Mucosa of stomach (tissue), 1 donor: ENCODE results near the gene STX4.

Experiments
- H3K27me3 ChIP-seq: one replicate; pipeline ENCODE4 v1.7.0; 2013; ENCODE audit warnings: mild to moderate bottlenecking, low read length; ENCODE audit not compliant: control insufficient read depth, insufficient read depth
- H3K36me3 ChIP-seq: one replicate; pipeline ENCODE4 v1.7.0; 2013; ENCODE audit warnings: low read length; ENCODE audit not compliant: control insufficient read depth, insufficient read depth
- H3K4me1 ChIP-seq: one replicate; pipeline ENCODE4 v1.7.0; 2013; ENCODE audit warnings: mild to moderate bottlenecking, low read length; ENCODE audit not compliant: control insufficient read depth, insufficient read depth
- H3K4me3 ChIP-seq: one replicate; pipeline ENCODE4 v1.7.0; 2013; ENCODE audit warnings: low read length
- H3K9ac ChIP-seq: one replicate; pipeline ENCODE4 v1.7.0; 2013; ENCODE audit warnings: mild to moderate bottlenecking, low read length, moderate library complexity
- H3K9me3 ChIP-seq: one replicate; pipeline ENCODE4 v1.7.0; 2013; ENCODE audit warnings: mild to moderate bottlenecking, low read length, moderate library complexity; ENCODE audit not compliant: control insufficient read depth
- donor health status: Pancreatic carcinoma.

STX4 gene

DNA sequence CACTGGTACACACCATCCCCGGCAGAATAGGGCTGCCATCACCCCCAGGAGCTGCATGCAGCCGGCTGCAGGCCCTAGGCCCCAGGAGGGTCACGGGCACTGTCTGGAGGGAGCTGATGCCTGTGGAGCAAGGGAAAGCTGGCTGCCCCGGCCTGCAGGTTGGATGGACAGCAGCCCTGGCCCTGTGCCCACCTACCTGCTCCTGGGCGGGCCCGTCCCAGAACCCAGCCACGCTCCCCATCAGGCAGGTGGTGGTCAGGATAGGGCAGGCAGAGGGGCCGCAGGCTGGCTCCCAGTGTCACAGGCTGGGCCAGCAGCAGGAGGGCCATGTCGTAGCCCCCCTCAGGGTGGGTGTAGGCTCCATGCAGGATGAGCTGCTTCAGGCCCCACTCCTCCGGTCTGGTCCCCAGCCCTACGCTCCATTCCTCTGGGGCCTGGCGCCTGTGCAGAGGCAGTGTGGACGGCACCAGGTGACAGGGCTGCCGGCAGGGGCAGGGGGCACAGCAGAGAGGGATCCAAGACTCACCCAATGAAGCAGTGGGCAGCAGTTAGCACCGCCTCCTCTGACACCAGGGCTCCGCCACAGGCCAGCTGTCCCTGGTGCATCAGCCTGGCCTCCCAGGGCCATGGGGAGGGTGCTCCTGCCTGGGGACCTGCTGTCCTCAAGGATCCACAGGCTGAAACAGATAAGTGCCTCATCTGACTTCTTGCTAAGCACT, 51.4 kb downstream of the STX4 start:
- peaks cover 16% of the 10 kb centered on the region for H3K4me1 ChIP-seq
- no peak overlapping the region for H3K9ac ChIP-seq
- H3K9me3 ChIP-seq, result no peaks in the 10 kb centered on the region
- no peaks in the 10 kb centered on the region for H3K27me3 ChIP-seq
- H3K36me3 ChIP-seq, result peaks cover 10% of the 10 kb centered on the region
- H3K4me3 ChIP-seq, result no peak overlapping the region

DNA sequence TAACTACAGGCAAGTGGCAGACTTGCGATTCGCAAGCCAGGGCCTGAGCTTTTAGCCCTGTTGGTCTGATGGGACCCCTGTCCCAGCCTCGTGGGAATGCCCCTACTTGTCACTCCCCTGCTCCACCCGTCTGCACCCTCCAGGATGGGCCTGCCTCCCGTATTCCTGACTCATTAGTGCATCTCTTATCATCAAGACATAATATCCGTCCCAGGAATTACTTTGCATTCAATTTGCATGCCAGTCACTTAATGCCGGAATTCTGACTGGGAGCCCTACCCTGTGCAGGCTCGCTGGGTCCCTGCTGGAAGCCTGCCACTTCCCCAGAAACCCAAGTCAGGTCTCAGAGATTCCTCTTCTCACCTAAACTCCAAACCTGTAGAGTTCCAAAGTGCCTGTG, 52.1 kb downstream of the STX4 start:
- H3K9ac ChIP-seq, result no peak overlapping the region
- peaks cover 5% of the 10 kb centered on the region for H3K36me3 ChIP-seq
- no peaks in the 10 kb centered on the region for H3K27me3 ChIP-seq
- H3K9me3 ChIP-seq, result no peaks in the 10 kb centered on the region
- peaks cover 16% of the 10 kb centered on the region for H3K4me1 ChIP-seq
- H3K4me3 ChIP-seq, result no peak overlapping the region

DNA sequence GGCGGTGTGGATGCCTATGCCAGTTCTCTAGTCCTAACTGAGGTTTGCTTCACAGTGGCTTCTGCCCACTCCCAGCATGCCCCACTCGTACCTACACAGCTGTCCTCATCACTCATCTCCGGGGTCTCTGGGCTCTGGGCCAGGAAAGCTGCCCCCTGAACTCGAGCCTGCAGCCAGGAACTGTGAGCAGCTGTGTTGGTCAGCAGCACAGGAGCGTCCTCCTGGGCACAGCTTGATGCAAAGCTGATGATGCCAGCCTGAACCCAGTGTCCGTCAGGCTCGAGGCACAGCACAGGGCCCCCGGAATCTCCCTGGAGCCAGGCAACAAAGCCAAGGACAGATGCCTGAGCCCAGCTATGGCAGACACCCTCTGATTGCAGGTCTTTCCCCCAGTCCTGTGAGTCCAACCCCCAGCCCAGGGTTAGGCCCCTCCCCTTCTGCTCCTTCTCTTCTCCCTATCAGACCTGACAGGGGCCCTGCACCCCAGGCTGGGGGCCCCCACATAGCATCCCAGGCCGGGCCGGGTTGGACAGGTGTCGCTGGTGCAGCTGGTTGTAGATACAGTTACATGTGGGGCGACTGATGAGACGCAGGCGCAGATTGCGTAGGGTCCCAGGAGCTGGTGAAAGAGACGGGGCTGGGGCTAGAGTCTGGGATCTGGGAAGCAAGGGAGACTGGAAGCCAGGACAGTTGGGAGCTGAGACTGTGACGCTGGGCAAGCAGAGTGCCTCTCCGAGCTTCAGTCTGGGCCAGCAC, 52.7 kb downstream of the STX4 start:
- Histone ChIP-seq H3K36me3 (no peaks in the 10 kb centered on the region), H3K4me3 (no peak overlapping the region), H3K27me3 (no peaks in the 10 kb centered on the region), H3K4me1 (peaks cover 16% of the 10 kb centered on the region), H3K9me3 (no peaks in the 10 kb centered on the region), H3K9ac (no peak overlapping the region)

DNA sequence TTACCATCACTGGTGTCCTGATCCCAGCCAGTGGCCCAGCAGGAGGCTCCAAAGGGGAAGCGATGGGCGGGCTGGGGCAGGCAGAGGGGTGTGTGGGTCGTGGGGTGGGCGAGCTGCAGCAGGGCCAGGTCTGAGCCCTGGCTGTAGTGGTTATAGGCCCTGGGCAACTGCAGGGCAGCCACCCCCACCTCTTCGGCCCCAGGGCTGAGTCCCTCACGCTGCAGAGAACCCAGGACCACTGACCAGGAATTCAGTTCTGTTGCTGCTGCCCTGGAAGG, 53.2 kb downstream of the STX4 start:
- H3K9me3 ChIP-seq, result no peaks in the 10 kb centered on the region
- peaks cover 16% of the 10 kb centered on the region for H3K4me1 ChIP-seq
- no peak overlapping the region for H3K9ac ChIP-seq
- H3K36me3 ChIP-seq, result no peaks in the 10 kb centered on the region
- no peaks in the 10 kb centered on the region for H3K27me3 ChIP-seq
- no peak overlapping the region for H3K4me3 ChIP-seq

DNA sequence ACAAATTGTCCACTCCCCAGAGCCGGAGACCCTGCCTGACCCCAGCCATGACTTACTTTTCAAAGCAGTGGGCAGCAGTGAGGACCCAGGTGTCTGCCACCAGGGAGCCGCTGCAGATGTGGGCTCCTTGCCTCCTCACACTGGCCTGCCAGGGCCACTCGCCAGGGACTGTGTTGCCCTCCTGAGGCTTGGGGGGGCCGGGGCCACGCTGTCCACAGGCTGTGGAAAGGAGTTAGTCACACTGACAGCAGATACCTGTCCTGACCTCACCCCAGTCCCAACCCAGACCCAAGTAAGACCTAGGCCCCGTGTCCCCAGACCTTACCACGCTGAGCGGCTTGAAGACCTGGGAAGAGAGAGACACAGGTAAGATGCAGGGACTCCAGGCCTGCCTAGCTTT, 54.1 kb downstream of the STX4 start:
- Histone ChIP-seq H3K4me1 (peaks cover 12% of the 10 kb centered on the region), H3K36me3 (no peaks in the 10 kb centered on the region), H3K9me3 (no peaks in the 10 kb centered on the region), H3K9ac (no peak overlapping the region), H3K4me3 (no peak overlapping the region), H3K27me3 (no peaks in the 10 kb centered on the region)

DNA sequence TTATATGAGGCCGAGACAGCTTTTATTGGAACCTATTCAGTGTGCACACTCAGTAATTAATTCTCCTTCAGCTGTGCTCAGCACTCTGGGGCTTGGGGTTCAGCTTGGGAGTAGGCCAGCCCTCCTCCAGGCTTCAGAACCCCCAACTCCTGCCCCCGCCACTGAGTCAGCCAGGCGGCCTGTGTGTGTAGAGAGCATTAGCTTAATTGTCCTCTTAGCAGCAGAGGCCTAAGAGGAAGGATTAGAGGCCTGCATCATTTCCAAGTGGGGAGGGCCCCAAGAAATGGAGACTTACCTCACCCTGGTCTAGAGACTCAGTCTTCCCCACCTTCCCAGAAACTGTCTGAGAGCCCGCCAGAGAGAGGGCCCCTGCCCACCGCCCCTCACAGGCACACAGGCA, 54.6 kb downstream of the STX4 start:
- Histone ChIP-seq H3K9me3 (no peaks in the 10 kb centered on the region), H3K4me3 (no peak overlapping the region), H3K36me3 (no peaks in the 10 kb centered on the region), H3K9ac (no peak overlapping the region), H3K4me1 (peaks cover 12% of the 10 kb centered on the region), H3K27me3 (no peaks in the 10 kb centered on the region)

DNA sequence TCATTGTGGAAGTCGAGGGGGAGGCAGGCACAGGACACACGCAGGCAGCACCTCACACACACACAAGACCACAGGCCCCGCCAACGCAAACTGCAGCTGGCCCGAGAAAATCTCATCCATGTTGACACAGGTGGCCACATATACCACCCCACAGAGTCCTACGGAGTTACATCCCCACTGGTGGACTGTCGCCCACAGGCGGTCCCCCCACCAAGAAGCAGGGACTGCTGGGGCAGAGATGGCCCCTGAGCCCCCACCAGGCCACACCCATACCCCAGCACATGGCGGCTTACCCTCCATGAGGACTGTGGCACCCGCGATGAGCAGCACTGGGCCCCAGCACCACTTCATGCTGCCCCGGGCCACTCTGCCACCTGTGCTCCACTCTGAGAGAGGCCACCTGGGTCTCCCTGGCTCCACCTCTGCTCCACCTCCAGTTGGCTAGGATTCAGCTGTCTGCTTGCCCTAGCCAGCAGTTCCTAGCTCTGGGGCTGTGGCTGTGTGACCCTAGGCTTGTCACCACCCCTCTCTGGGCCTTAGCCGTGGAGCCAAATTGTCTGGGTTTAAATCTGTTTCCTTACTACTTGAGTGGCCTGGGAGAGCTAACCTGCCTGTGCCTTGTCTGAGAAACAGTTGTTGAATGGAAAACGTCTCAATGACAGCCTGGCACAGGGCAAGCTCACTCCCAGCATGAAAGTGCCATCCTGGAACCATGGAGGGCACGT, 55.3 kb downstream of the STX4 start, which contains the start of gene PRSS53:
Gene PRSS53 (minus strand): TSS at position 485 of the 725 bp plus-strand sequence. CDS start 134 bp downstream, at position 351.
- no peak within 1 kb of the TSS for H3K9ac ChIP-seq
- H3K27me3 ChIP-seq, result no peaks in the 10 kb centered on the region
- peaks cover 16% of the 10 kb centered on the region for H3K4me1 ChIP-seq
- no peaks in the 10 kb centered on the region for H3K36me3 ChIP-seq
- no peak within 1 kb of the TSS for H3K4me3 ChIP-seq
- H3K9me3 ChIP-seq, result no peaks in the 10 kb centered on the region

DNA sequence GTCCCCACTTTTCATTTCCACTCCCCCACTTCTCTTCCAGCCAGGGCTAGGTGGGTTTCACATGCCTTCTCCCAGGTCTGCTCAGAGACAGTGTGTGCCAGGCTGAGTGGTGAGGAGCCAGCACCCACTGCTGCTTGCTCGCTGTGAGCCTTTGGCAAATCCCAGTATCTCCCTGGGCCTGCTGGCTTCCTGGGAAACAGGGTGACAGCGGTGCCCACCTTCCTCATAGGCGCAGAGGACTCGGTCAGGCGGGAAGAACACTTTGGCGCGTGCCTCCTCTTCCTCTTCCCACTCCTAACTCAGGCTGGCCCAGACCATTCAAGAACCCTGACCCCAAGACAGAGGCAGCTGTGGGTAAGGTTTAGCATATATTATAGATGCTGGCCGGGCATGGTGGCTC, 55.8 kb downstream of the STX4 start:
- H3K36me3 ChIP-seq, result no peaks in the 10 kb centered on the region
- no peak overlapping the region for H3K4me3 ChIP-seq
- no peaks in the 10 kb centered on the region for H3K27me3 ChIP-seq
- peaks cover 16% of the 10 kb centered on the region for H3K4me1 ChIP-seq
- no peak overlapping the region for H3K9ac ChIP-seq
- H3K9me3 ChIP-seq, result no peaks in the 10 kb centered on the region
